ENCODE measurements around the gene COMTD1.

The COMTD1 gene

DNA sequence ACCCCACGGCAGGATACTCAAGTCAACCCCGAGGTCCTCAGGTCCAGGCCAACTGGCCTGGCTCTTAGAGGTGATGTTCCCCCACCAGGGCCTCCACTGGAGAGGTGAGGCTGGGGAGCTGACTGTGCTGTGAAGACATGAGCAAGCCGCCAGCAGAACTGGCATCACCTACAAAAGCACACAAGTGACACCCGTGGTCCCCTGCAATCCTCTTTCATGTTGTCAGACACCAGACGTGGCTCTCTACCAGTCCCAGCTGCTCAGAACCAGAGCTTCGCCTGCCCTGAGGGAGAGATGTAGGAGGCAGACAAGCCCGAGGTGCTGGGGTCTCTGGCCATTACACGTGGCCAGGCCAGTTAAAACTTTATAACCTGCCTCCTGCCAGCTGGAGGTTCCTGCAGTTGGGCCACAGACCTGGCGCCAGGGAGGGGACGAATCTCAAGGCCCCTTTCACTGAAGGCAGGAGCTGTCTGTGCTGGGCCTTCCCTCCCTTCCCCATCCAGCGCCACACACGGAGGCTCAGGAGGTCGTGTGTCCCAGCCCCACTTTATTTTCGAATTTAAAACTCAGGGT, 2.2 kb downstream of the COMTD1 start:
- H2BK120ac ChIP-seq (ENCODE audit: insufficient read depth, low read length, poor library complexity) = peak overlapping the region; percentile 57
- H3K4me2 ChIP-seq (ENCODE audit: low read length) = peak overlapping the region; percentile 40
- WGBS (ENCODE audit: extremely low coverage, insufficient coverage, insufficient read length) = no CpG with 5 or more reads among the region's 14 CpGs
- H3K23ac ChIP-seq (ENCODE audit: low read length) = no peak overlapping the region
- H3K27ac ChIP-seq (ENCODE audit: low read depth, low read length) = peak overlapping the region; percentile 60
- peak overlapping the region; percentile 52 for H4K12ac ChIP-seq (ENCODE audit: low read depth, low read length)
- DNase-seq = peak in 1 of 2 donors; percentile 31
- no peaks in the 10 kb centered on the region for H3K27me3 ChIP-seq (ENCODE audit: insufficient read depth, low read length)
- H3K9ac ChIP-seq (ENCODE audit: low read length) = no peak overlapping the region
- no peaks in the 10 kb centered on the region for H3K9me3 ChIP-seq (ENCODE audit: insufficient read depth, low read depth, low read length)
- peaks cover 8 to 27% of the 10 kb centered on the region in 2 experiments for H3K36me3 ChIP-seq (ENCODE audit: control insufficient read depth in 1 of 2, insufficient read depth in 2 of 2, low read length in 2 of 2)
- H2AFZ ChIP-seq (ENCODE audit: insufficient read depth, low read length, poor library complexity) = peak overlapping the region; percentile 50
- H3K4me3 ChIP-seq (ENCODE audit: low read depth, low read length) = no peak overlapping the region
- peak overlapping the region; percentile 5 for H3K14ac ChIP-seq (ENCODE audit: low read length)
- H4K91ac ChIP-seq (ENCODE audit: low read depth, low read length) = peak overlapping the region; percentile 4
- H4K8ac ChIP-seq (ENCODE audit: low read depth, low read length) = peak overlapping the region; percentile 69
- H2AK5ac ChIP-seq (ENCODE audit: low read length) = peak overlapping the region; percentile 27
- peak overlapping the region; percentile 28 for H3K4ac ChIP-seq (ENCODE audit: low read depth, low read length)
- peaks cover 9 to 20% of the 10 kb centered on the region in 2 experiments for H3K4me1 ChIP-seq (ENCODE audit: control insufficient read depth in 1 of 2, insufficient read depth in 2 of 2, low read length in 2 of 2)
- H2BK5ac ChIP-seq (ENCODE audit: low read depth, low read length, poor library complexity) = peak overlapping the region; percentile 28
- no peak overlapping the region for H2BK12ac ChIP-seq (ENCODE audit: low read length)
- H3K18ac ChIP-seq (ENCODE audit: low read length) = no peak overlapping the region
- H3K79me2 ChIP-seq (ENCODE audit: control insufficient read depth, insufficient read depth, low read length, poor library complexity) = peaks cover 6% of the 10 kb centered on the region
- H3K79me1 ChIP-seq (ENCODE audit: low read length) = peaks cover 16% of the 10 kb centered on the region

DNA sequence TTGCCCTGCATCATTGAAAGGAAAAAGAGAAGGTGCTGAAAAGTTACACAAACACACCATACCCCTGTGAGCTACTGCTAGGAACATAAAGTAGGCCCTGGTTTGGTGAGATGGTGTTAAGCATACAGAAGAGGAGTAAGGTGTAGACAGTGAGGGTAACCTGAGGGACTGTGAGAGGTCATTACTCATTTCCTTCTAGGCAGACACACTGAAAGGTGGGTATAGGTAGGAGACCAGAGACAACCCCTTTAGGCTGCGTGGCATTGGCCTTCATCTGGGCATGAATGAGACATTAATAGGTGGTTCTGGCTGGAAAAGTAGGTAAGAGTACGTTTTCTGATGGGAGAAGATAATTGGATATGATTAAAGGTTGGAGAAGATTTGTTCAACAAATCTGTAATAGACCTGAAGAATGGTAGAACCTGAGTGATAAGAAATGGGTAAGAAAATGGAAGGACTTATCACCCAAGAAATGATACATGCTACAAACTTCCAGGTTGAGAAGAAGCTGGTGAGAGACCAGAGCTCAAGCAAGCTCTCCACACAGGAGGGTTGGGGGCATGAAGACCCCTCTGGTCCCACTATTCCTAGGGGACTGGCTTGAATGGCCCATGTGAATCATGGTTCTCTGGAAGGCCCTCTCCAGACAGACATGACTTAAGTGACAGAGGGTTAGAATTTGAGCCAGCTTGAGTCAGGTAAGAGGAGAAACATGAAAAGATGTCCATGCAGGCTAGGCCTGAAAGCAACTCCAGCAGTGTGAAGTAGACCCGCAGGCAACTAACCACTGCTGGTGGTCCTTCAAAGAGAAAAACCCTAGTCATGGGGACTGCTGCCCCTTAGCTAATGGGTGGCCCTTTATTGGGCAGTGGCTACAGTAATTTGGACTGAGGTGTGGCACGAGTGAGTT, 3.8 kb downstream of the COMTD1 start:
- Histone ChIP-seq H4K8ac (ENCODE audit: low read depth, low read length) (no peak overlapping the region), H2BK12ac (ENCODE audit: low read length) (no peak overlapping the region), H3K23ac (ENCODE audit: low read length) (no peak overlapping the region), H3K14ac (ENCODE audit: low read length) (no peak overlapping the region), H4K91ac (ENCODE audit: low read depth, low read length) (no peak overlapping the region), H3K9ac (ENCODE audit: low read length) (no peak overlapping the region), H3K79me2 (ENCODE audit: control insufficient read depth, insufficient read depth, low read length, poor library complexity) (peaks cover 6% of the 10 kb centered on the region), H3K4me3 (ENCODE audit: low read depth, low read length) (no peak overlapping the region), H3K4me1 (ENCODE audit: control insufficient read depth in 1 of 2, insufficient read depth in 2 of 2, low read length in 2 of 2) (peaks cover 12 to 23% of the 10 kb centered on the region in 2 experiments), H3K79me1 (ENCODE audit: low read length) (peaks cover 16% of the 10 kb centered on the region), H2AK5ac (ENCODE audit: low read length) (no peak overlapping the region), H2BK5ac (ENCODE audit: low read depth, low read length, poor library complexity) (no peak overlapping the region), H3K36me3 (ENCODE audit: control insufficient read depth in 1 of 2, insufficient read depth in 2 of 2, low read length in 2 of 2) (peaks cover 13 to 32% of the 10 kb centered on the region in 2 experiments), H3K4ac (ENCODE audit: low read depth, low read length) (peak overlapping the region; percentile 28), H3K18ac (ENCODE audit: low read length) (no peak overlapping the region), H4K12ac (ENCODE audit: low read depth, low read length) (no peak overlapping the region), H3K27me3 (ENCODE audit: insufficient read depth, low read length) (no peaks in the 10 kb centered on the region), H2AFZ (ENCODE audit: insufficient read depth, low read length, poor library complexity) (no peak overlapping the region), H3K4me2 (ENCODE audit: low read length) (no peak overlapping the region), H2BK120ac (ENCODE audit: insufficient read depth, low read length, poor library complexity) (no peak overlapping the region), H3K9me3 (ENCODE audit: insufficient read depth, low read depth, low read length) (no peaks in the 10 kb centered on the region), H3K27ac (ENCODE audit: low read depth, low read length) (no peak overlapping the region)
- no peak for DNase-seq
- 100% methylated on average over 1 of the region's 4 CpGs for WGBS (ENCODE audit: extremely low coverage, insufficient coverage, insufficient read length)

DNA sequence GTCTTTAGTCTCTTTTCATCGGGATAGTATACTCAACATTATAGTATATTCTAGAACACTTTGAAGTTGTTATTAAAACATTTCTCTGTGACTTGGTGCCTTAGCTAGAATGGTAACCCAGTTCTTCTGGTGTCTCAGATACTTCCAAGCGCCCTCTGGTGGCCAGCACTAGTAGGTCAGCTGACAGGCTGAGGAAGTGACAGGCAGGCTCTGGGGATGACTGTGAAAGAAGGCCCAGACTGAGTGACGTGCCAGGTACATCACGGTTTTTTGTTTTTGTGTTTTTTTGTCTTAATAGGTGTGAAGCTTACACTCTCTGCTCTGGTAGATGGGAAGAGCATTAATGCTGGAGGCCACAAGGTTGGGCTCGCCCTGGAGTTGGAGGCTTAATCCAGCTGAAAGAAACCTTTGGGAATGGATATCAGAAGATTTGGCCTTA, 5.1 kb downstream of the COMTD1 start:
- H3K4ac ChIP-seq (ENCODE audit: low read depth, low read length) = no peak overlapping the region
- no peak overlapping the region for H2BK5ac ChIP-seq (ENCODE audit: low read depth, low read length, poor library complexity)
- no peak overlapping the region for H4K12ac ChIP-seq (ENCODE audit: low read depth, low read length)
- no peak overlapping the region for H3K9ac ChIP-seq (ENCODE audit: low read length)
- no peak overlapping the region for H3K18ac ChIP-seq (ENCODE audit: low read length)
- H3K27me3 ChIP-seq (ENCODE audit: insufficient read depth, low read length) = no peaks in the 10 kb centered on the region
- no peak overlapping the region for H3K4me2 ChIP-seq (ENCODE audit: low read length)
- no peak overlapping the region for H2AK5ac ChIP-seq (ENCODE audit: low read length)
- peaks cover 21 to 34% of the 10 kb centered on the region in 2 experiments for H3K4me1 ChIP-seq (ENCODE audit: control insufficient read depth in 1 of 2, insufficient read depth in 2 of 2, low read length in 2 of 2)
- H2BK12ac ChIP-seq (ENCODE audit: low read length) = no peak overlapping the region
- H3K36me3 ChIP-seq (ENCODE audit: control insufficient read depth in 1 of 2, insufficient read depth in 2 of 2, low read length in 2 of 2) = peaks cover 21 to 36% of the 10 kb centered on the region in 2 experiments
- no peaks in the 10 kb centered on the region for H3K9me3 ChIP-seq (ENCODE audit: insufficient read depth, low read depth, low read length)
- peaks cover 23% of the 10 kb centered on the region for H3K79me1 ChIP-seq (ENCODE audit: low read length)
- H2BK120ac ChIP-seq (ENCODE audit: insufficient read depth, low read length, poor library complexity) = no peak overlapping the region
- no peak overlapping the region for H2AFZ ChIP-seq (ENCODE audit: insufficient read depth, low read length, poor library complexity)
- DNase-seq = peak; percentile 91 to 97
- no peak overlapping the region for H3K27ac ChIP-seq (ENCODE audit: low read depth, low read length)
- H3K23ac ChIP-seq (ENCODE audit: low read length) = no peak overlapping the region
- H3K79me2 ChIP-seq (ENCODE audit: control insufficient read depth, insufficient read depth, low read length, poor library complexity) = peaks cover 12% of the 10 kb centered on the region
- no peak overlapping the region for H3K4me3 ChIP-seq (ENCODE audit: low read depth, low read length)
- no peak overlapping the region for H4K8ac ChIP-seq (ENCODE audit: low read depth, low read length)
- H3K14ac ChIP-seq (ENCODE audit: low read length) = no peak overlapping the region
- H4K91ac ChIP-seq (ENCODE audit: low read depth, low read length) = no peak overlapping the region
- WGBS (ENCODE audit: extremely low coverage, insufficient coverage, insufficient read length) = no CpG with 5 or more reads among the region's 5 CpGs

DNA sequence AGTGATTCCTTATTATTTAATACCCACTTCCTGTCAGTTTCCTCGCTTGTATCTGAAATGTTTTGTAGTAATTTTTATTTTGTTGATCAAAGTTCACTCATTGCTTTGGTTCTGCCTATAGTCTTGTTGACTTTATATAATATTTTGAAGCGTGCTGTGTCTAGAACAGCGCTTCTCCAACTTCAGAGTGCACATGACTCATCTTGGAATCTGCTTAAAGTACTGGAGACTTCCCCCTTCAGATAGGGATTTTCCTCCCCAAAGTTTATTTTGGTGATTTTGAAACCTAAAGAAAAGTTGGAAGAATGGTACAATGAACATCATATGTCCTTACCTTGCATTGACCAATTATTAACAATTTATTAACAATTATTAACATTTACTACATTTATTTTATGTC, 5.8 kb downstream of the COMTD1 start:
- peak in 1 of 2 donors; percentile 49 for DNase-seq
- Histone ChIP-seq H4K8ac (ENCODE audit: low read depth, low read length) (no peak overlapping the region), H3K4me1 (ENCODE audit: control insufficient read depth in 1 of 2, insufficient read depth in 2 of 2, low read length in 2 of 2) (peaks cover 21 to 33% of the 10 kb centered on the region in 2 experiments), H3K27me3 (ENCODE audit: insufficient read depth, low read length) (no peaks in the 10 kb centered on the region), H2BK5ac (ENCODE audit: low read depth, low read length, poor library complexity) (no peak overlapping the region), H2BK12ac (ENCODE audit: low read length) (no peak overlapping the region), H2AK5ac (ENCODE audit: low read length) (no peak overlapping the region), H3K14ac (ENCODE audit: low read length) (no peak overlapping the region), H3K4me3 (ENCODE audit: low read depth, low read length) (no peak overlapping the region), H3K9me3 (ENCODE audit: insufficient read depth, low read depth, low read length) (no peaks in the 10 kb centered on the region), H3K4me2 (ENCODE audit: low read length) (no peak overlapping the region), H3K18ac (ENCODE audit: low read length) (no peak overlapping the region), H3K27ac (ENCODE audit: low read depth, low read length) (no peak overlapping the region), H3K9ac (ENCODE audit: low read length) (no peak overlapping the region), H2BK120ac (ENCODE audit: insufficient read depth, low read length, poor library complexity) (no peak overlapping the region), H2AFZ (ENCODE audit: insufficient read depth, low read length, poor library complexity) (no peak overlapping the region), H4K12ac (ENCODE audit: low read depth, low read length) (no peak overlapping the region), H3K79me2 (ENCODE audit: control insufficient read depth, insufficient read depth, low read length, poor library complexity) (peaks cover 11% of the 10 kb centered on the region), H3K23ac (ENCODE audit: low read length) (no peak overlapping the region), H3K4ac (ENCODE audit: low read depth, low read length) (no peak overlapping the region), H3K79me1 (ENCODE audit: low read length) (peaks cover 20% of the 10 kb centered on the region), H4K91ac (ENCODE audit: low read depth, low read length) (no peak overlapping the region), H3K36me3 (ENCODE audit: control insufficient read depth in 1 of 2, insufficient read depth in 2 of 2, low read length in 2 of 2) (peaks cover 21 to 36% of the 10 kb centered on the region in 2 experiments)
- no CpG with 5 or more reads among the region's 3 CpGs for WGBS (ENCODE audit: extremely low coverage, insufficient coverage, insufficient read length)
